ENCODE measurements around the gene BCL2L15. TPM values are rescaled to one million over a fixed set of nuclear protein-coding genes. Genes with fewer than 3 reads are reported as not detected.

BCL2L15 gene
- total and polyA plus RNA-seq, 10 of the 15 experiments (the other 5 are each of a cell fraction or from before 2014, with no cell fraction given) = 0.42 to 1.2 (median 0.59) TPM

Other genes starting within 250 kb of the BCL2L15 start
- 22.1 and 24.6 TPM in 2 replicates for gene PHTF1, start 128.1 kb downstream of the BCL2L15 start, total RNA-seq (2014; rRNA removed)
- 25.5 and 25.6 TPM in 2 replicates for gene PHTF1, start 128.1 kb downstream of the BCL2L15 start, total RNA-seq (2014; rRNA removed; fragmentation: Illumina TruSeq; extraction: Trizol)
- 20.3 and 26.9 TPM in 2 replicates for gene PHTF1, start 128.1 kb downstream of the BCL2L15 start, total RNA-seq (2021)
- 26.1 and 42.4 TPM in 2 replicates for gene PHTF1, start 128.1 kb downstream of the BCL2L15 start, polyA plus RNA-seq (2011; rRNA removed)
- gene PHTF1, start 128.1 kb downstream of the BCL2L15 start, polyA plus RNA-seq (2014; fragmentation: Illumina TruSeq; extraction: Trizol) = 19.6 and 25.9 TPM in 2 replicates
- 10 to 100 TPM in 1 of 2 experiments, 1 to 10 TPM in 1; 7.8 to 12.6 TPM for gene PHTF1, start 128.1 kb downstream of the BCL2L15 start, polyA plus RNA-seq (2014; fragmentation: Nextera tagmentation; extraction: Ambion mirVana)
- 19.6 and 22.7 TPM in 2 replicates for gene PHTF1, start 128.1 kb downstream of the BCL2L15 start, polyA plus RNA-seq (2014; rRNA removed)
- 10 to 100 TPM; 28.8 to 37.6 TPM for gene PHTF1, start 128.1 kb downstream of the BCL2L15 start, polyA plus RNA-seq (2016; fragmentation: Nextera tagmentation; extraction: Ambion mirVana)
- 8.5 and 10.6 TPM in 2 replicates for gene RSBN1, start 75.1 kb downstream of the BCL2L15 start, total RNA-seq (2014; rRNA removed)
- gene RSBN1, start 75.1 kb downstream of the BCL2L15 start, total RNA-seq (2014; rRNA removed; fragmentation: Illumina TruSeq; extraction: Trizol) = 12.1 and 12.4 TPM in 2 replicates
- 13.1 and 19.0 TPM in 2 replicates for gene RSBN1, start 75.1 kb downstream of the BCL2L15 start, total RNA-seq (2021)
- 26.8 and 39.6 TPM in 2 replicates for gene RSBN1, start 75.1 kb downstream of the BCL2L15 start, polyA plus RNA-seq (2011; rRNA removed)
- 10.6 and 11.1 TPM in 2 replicates for gene RSBN1, start 75.1 kb downstream of the BCL2L15 start, polyA plus RNA-seq (2014; fragmentation: Illumina TruSeq; extraction: Trizol)
- gene RSBN1, start 75.1 kb downstream of the BCL2L15 start, polyA plus RNA-seq (2014; fragmentation: Nextera tagmentation; extraction: Ambion mirVana) = 10 to 100 TPM in 1 of 2 experiments, 1 to 10 TPM in 1; 2.9 to 10.5 TPM
- 6.5 and 8.4 TPM in 2 replicates for gene RSBN1, start 75.1 kb downstream of the BCL2L15 start, polyA plus RNA-seq (2014; rRNA removed)
- 10 to 100 TPM; 12.5 to 13.3 TPM for gene RSBN1, start 75.1 kb downstream of the BCL2L15 start, polyA plus RNA-seq (2016; fragmentation: Nextera tagmentation; extraction: Ambion mirVana)
- 43.3 and 55.3 TPM in 2 replicates for gene PTPN22, start 15.9 kb downstream of the BCL2L15 start, total RNA-seq (2014; rRNA removed)
- gene PTPN22, start 15.9 kb downstream of the BCL2L15 start, total RNA-seq (2014; rRNA removed; fragmentation: Illumina TruSeq; extraction: Trizol) = 62.1 and 66.0 TPM in 2 replicates
- 39.5 and 46.6 TPM in 2 replicates for gene PTPN22, start 15.9 kb downstream of the BCL2L15 start, total RNA-seq (2021)
- gene PTPN22, start 15.9 kb downstream of the BCL2L15 start, polyA plus RNA-seq (2011; rRNA removed) = 29.6 and 45.0 TPM in 2 replicates
- 65.1 and 89.6 TPM in 2 replicates for gene PTPN22, start 15.9 kb downstream of the BCL2L15 start, polyA plus RNA-seq (2014; fragmentation: Illumina TruSeq; extraction: Trizol)
- 10 to 100 TPM; 30.3 to 32.3 TPM for gene PTPN22, start 15.9 kb downstream of the BCL2L15 start, polyA plus RNA-seq (2014; fragmentation: Nextera tagmentation; extraction: Ambion mirVana)
- gene PTPN22, start 15.9 kb downstream of the BCL2L15 start, polyA plus RNA-seq (2014; rRNA removed) = 21.1 and 22.8 TPM in 2 replicates
- 10 to 100 TPM; 47.0 to 49.6 TPM for gene PTPN22, start 15.9 kb downstream of the BCL2L15 start, polyA plus RNA-seq (2016; fragmentation: Nextera tagmentation; extraction: Ambion mirVana)
- gene AP4B1, start 17.2 kb upstream of the BCL2L15 start, total RNA-seq (2014; rRNA removed) = 33.5 and 37.3 TPM in 2 replicates
- 29.3 and 29.7 TPM in 2 replicates for gene AP4B1, start 17.2 kb upstream of the BCL2L15 start, total RNA-seq (2014; rRNA removed; fragmentation: Illumina TruSeq; extraction: Trizol)
- 23.8 and 30.7 TPM in 2 replicates for gene AP4B1, start 17.2 kb upstream of the BCL2L15 start, total RNA-seq (2021)
- gene AP4B1, start 17.2 kb upstream of the BCL2L15 start, polyA plus RNA-seq (2011; rRNA removed) = 61.0 and 77.0 TPM in 2 replicates
- gene AP4B1, start 17.2 kb upstream of the BCL2L15 start, polyA plus RNA-seq (2014; fragmentation: Illumina TruSeq; extraction: Trizol) = 36.7 and 44.0 TPM in 2 replicates
- 10 to 100 TPM; 27.2 to 29.0 TPM for gene AP4B1, start 17.2 kb upstream of the BCL2L15 start, polyA plus RNA-seq (2014; fragmentation: Nextera tagmentation; extraction: Ambion mirVana)
- 31.2 and 40.7 TPM in 2 replicates for gene AP4B1, start 17.2 kb upstream of the BCL2L15 start, polyA plus RNA-seq (2014; rRNA removed)
- gene AP4B1, start 17.2 kb upstream of the BCL2L15 start, polyA plus RNA-seq (2016; fragmentation: Nextera tagmentation; extraction: Ambion mirVana) = 10 to 100 TPM; 32.6 to 38.1 TPM
- gene DCLRE1B, start 17.7 kb upstream of the BCL2L15 start, total RNA-seq (2014; rRNA removed) = 13.5 and 13.8 TPM in 2 replicates
- 11.9 and 12.8 TPM in 2 replicates for gene DCLRE1B, start 17.7 kb upstream of the BCL2L15 start, total RNA-seq (2014; rRNA removed; fragmentation: Illumina TruSeq; extraction: Trizol)
- 13.6 and 14.3 TPM in 2 replicates for gene DCLRE1B, start 17.7 kb upstream of the BCL2L15 start, total RNA-seq (2021)
- gene DCLRE1B, start 17.7 kb upstream of the BCL2L15 start, polyA plus RNA-seq (2011; rRNA removed) = 5.5 and 7.4 TPM in 2 replicates
- gene DCLRE1B, start 17.7 kb upstream of the BCL2L15 start, polyA plus RNA-seq (2014; fragmentation: Illumina TruSeq; extraction: Trizol) = 13.3 and 15.6 TPM in 2 replicates
- gene DCLRE1B, start 17.7 kb upstream of the BCL2L15 start, polyA plus RNA-seq (2014; fragmentation: Nextera tagmentation; extraction: Ambion mirVana) = 1 to 10 TPM; 5.4 to 7.4 TPM
- gene DCLRE1B, start 17.7 kb upstream of the BCL2L15 start, polyA plus RNA-seq (2014; rRNA removed) = 10.3 and 13.0 TPM in 2 replicates
- 10 to 100 TPM; 16.5 to 18.3 TPM for gene DCLRE1B, start 17.7 kb upstream of the BCL2L15 start, polyA plus RNA-seq (2016; fragmentation: Nextera tagmentation; extraction: Ambion mirVana)
- gene HIPK1, start 41.7 kb upstream of the BCL2L15 start, total RNA-seq (2014; rRNA removed) = 14.3 and 16.1 TPM in 2 replicates
- gene HIPK1, start 41.7 kb upstream of the BCL2L15 start, total RNA-seq (2014; rRNA removed; fragmentation: Illumina TruSeq; extraction: Trizol) = 10.4 and 11.6 TPM in 2 replicates
- 26.5 and 28.0 TPM in 2 replicates for gene HIPK1, start 41.7 kb upstream of the BCL2L15 start, total RNA-seq (2021)
- 26.9 and 33.9 TPM in 2 replicates for gene HIPK1, start 41.7 kb upstream of the BCL2L15 start, polyA plus RNA-seq (2011; rRNA removed)
- 17.5 and 26.6 TPM in 2 replicates for gene HIPK1, start 41.7 kb upstream of the BCL2L15 start, polyA plus RNA-seq (2014; fragmentation: Illumina TruSeq; extraction: Trizol)
- gene HIPK1, start 41.7 kb upstream of the BCL2L15 start, polyA plus RNA-seq (2014; fragmentation: Nextera tagmentation; extraction: Ambion mirVana) = 1 to 10 TPM; 4.2 to 4.5 TPM
- gene HIPK1, start 41.7 kb upstream of the BCL2L15 start, polyA plus RNA-seq (2014; rRNA removed) = 12.5 and 13.4 TPM in 2 replicates
- gene HIPK1, start 41.7 kb upstream of the BCL2L15 start, polyA plus RNA-seq (2016; fragmentation: Nextera tagmentation; extraction: Ambion mirVana) = 1 to 10 TPM; 4.8 to 6.1 TPM
- not detected in 2 replicates for gene OLFML3, start 91.9 kb upstream of the BCL2L15 start, total RNA-seq (2014; rRNA removed)
- gene OLFML3, start 91.9 kb upstream of the BCL2L15 start, total RNA-seq (2014; rRNA removed; fragmentation: Illumina TruSeq; extraction: Trizol) = not detected in 2 replicates
- gene OLFML3, start 91.9 kb upstream of the BCL2L15 start, total RNA-seq (2021) = 0.11 TPM in 1 of 2 replicates, not detected in the other
- not detected in 2 replicates for gene OLFML3, start 91.9 kb upstream of the BCL2L15 start, polyA plus RNA-seq (2011; rRNA removed)
- 0.03 TPM in 1 of 2 replicates, not detected in the other for gene OLFML3, start 91.9 kb upstream of the BCL2L15 start, polyA plus RNA-seq (2014; fragmentation: Illumina TruSeq; extraction: Trizol)
- not detected for gene OLFML3, start 91.9 kb upstream of the BCL2L15 start, polyA plus RNA-seq (2014; fragmentation: Nextera tagmentation; extraction: Ambion mirVana)
- gene OLFML3, start 91.9 kb upstream of the BCL2L15 start, polyA plus RNA-seq (2014; rRNA removed) = not detected in 2 replicates
- not detected for gene OLFML3, start 91.9 kb upstream of the BCL2L15 start, polyA plus RNA-seq (2016; fragmentation: Nextera tagmentation; extraction: Ambion mirVana)

Measured in GM12878 (cell line).